CD4-positive, alpha-beta T cell treated with Interleukin-15 for 4 hours (primary cell): Measurements from ENCODE around the gene CADM4.

Experiments
- DNase-seq: peaks from one replicate; pipeline ENCODE4 v3.0.0-alpha.2; 2020; ENCODE audit warnings: low spot score

CADM4 gene

DNA sequence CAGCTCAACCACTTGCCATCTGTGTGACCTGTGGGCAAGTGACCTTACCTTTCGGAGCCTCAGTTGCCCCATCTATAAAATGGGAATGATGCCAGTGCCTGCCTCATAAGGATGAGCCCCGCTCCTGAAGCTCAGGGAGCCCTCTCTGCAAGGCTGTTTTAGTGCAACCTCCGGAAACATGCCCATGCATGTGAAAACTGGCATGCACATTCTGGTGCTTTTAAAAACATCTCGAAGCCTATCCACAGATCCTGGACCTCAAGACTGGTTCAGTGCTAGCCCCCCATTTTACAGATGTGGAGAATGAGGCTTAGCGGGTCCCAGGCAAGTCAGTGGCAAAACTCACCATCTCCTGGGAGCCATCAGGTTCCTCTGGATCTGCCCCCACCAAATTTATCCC, 5.6 kb downstream of the CADM4 start:
- no peak for DNase-seq

DNA sequence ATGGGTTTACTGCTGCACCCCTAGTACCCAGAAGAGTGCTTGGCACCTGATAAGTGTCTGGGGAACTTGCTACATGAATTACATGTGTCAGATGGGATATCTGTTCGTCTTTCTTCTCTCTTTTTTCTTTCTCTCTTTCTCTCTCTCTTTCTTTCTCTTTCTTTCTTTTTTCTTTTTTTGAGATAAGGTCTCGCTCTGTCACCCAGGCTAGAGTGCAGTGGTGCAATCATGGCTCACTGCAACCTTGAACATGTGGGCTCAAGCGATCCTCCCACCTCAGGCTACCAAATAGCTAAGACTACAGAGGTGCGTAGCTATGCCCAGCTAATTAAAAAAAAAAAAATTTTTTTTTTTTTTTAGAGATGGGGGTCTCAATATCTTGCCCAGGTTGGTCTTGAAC, 6.1 kb downstream of the CADM4 start:
- DNase-seq = no peak

DNA sequence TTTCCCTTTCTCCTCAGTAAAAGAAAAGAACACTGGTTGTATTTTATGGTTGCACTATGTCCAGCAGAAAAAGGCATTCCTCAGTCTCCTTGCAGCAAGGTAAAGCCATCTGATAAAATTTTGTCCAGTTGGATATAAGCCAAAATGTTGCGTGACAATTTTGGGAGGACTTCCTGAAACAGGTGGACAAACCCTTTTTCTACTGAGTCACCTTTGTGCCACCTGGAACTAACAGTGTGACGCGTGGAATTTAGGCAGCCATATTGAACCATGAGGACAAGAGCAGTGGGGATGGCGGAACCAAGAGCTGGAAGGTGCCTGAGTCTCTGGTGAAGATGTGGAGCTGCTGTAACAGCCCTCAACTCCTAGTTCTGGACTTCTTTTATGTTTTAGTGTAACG, 8.2 kb downstream of the CADM4 start:
- no peak for DNase-seq

DNA sequence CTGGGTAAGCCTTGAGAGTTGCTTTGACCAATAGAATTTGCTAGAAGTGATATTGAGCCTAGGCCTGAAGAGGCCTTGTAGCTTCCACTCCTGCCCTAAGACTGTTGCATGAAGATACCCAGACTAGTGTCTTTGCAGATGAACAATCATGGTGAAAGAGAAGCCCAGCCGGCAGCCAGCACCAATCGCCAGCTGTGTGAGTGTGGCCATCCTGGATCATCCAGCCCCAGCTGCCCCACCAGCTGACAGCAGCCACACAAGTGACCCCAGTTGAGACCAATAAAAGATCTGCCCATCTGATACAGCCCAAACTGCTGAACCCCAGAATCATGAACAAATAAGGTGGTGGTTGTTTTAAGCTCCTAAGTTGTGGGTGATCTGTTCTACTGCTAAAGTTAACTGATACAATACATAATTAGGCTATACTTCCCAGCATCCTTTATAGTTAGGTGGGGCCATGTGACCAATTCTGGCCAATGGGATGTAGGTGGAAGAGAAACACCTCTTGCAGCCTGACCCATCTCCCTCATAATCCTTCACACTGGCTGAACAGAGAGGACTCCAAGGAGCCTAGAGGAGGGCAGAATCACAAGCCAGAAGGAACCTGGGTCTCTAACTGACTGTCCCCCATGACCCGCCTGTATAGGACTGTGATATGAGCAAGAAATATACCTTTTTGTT, 10.9 kb downstream of the CADM4 start:
- no peak for DNase-seq

- no peak for DNase-seq
Observed at GRCh38 chr19:43626838-43627237, 12.8 kb downstream of the CADM4 start.

- DNase-seq = no peak
Observed at GRCh38 chr19:43625918-43626579, 13.6 kb downstream of the CADM4 start.

GRCh38 chr19:43624933-43625332, 14.7 kb downstream of the CADM4 start:
- peak; percentile 84 for DNase-seq

DNA sequence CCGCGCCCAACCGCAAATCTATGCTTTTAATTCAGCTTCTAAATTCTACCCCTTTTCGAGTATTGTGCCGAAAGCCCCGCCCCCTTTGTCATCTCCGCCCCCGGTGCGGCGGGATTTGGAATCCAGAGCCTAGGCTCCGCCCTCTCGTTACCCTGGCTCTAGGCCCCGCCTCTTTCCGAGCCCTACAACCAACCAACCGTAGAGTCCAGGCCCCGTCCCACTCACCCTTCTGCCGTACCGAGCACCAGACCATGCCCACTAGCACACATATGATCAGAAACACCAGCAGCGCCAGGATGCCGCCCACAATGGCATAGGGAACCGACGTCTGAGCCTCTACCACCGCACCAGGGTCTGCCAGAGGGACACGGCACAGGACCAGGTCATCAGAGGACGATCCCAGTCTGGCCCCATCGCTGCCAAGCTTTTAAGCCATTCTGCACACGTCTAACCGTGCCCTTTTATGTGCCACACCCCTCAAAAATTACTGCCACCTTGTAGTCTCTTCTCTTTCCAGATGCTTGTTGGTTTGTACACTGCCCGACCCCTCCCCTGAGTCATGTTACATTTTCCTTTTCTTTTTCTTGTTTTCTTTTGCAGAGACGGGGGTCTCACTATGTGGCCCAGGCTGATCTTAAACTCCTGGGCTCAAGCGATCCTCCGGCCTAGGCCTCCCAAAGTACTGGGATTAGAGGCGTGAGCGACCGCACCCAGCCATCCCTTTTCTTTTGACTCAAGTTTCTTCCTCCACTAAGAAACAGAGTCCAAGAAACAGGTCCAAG, 15.6 kb downstream of the CADM4 start:
- DNase-seq = no peak

DNA sequence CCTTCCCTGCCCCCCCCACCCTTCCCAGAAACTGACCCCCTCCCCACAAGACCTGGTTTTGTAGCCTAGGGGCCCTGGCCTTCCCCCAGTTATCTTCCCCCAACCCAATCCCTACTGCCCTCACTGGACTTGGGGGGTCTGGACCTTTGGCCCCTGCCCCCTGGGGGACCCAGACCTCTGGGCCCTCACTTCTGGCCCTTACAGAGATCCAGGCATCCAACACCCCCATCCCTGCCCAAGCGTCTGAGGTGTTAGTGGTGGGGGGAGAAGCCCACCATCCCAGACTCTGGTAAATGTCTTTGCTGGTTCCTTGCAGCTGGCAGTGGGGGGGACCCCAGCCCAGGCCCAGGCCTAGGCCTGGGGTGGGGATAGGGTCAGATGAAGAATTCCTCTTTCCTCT, 16.7 kb downstream of the CADM4 start:
- DNase-seq = no peak

DNA sequence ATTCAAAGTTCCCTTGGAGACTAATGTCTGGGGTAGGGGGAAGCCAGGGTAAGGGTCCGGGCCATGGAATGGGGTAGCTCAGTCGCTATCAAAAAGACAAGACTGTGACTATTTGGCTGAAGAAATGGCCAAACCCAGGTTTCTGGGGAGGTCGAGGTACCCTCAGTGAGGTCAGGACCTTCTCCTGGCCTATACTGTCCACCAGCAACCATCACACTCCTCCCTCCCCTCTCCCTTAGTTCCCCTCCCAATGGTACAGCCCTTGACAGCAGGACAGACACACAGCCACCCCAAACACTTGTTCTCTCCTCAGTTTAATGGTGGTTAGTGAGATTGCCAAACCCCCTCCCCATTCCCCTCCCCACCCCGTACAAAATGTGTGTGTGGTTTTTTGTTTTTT, 17.6 kb downstream of the CADM4 start:
- no peak for DNase-seq

- DNase-seq = no peak
Observed at GRCh38 chr19:43620061-43621001, 19.3 kb downstream of the CADM4 start.

DNA sequence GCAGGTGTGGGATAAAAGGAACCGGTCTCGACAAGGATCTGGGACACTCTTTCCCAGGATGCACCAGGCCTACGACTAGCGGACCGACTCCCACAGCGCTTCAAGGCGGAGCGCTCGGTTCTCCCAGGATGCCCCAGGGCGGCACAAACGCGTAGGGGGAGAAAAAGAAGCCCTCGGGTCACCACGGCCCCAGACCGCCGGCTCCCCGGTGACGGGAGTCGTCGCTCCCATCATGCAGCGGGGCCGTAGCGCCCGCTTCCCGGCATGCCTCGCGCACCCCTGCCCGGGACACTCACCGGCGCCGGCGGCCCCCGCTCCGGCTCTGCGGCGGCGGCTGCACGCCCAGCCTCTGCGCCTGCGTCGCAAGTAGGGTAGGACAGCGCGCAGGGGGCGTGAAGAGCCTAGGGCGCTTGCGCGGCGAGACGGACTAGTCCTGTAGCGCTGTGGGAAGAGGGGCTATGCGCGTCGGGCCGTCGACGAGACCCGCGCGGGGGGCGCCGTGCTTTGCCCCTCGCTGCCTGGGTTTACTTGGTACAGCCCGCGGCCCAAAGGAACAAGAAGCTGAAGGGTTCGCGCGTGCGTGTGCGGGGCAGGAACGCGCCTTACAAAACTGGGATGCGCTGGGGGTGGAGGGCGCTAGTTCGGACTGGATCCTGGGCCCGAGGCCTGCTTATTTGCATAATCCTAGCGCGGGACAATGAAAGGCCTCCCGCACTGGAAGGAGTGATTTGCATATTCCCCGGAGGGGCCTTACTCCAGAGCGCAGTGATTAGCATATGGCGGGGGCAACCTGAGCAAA, 20.2 kb downstream of the CADM4 start, which contains the start of gene ZNF428:
ZNF428 (minus strand) TSS at position 368 of the 799 bp plus-strand sequence. CDS start 5,325 bp downstream, outside the sequence.
- peak; percentile 87 for DNase-seq

- DNase-seq = peak; percentile 27
Observed at GRCh38 chr19:43618921-43619261, 20.8 kb downstream of the CADM4 start.

- no peak for DNase-seq
Observed at GRCh38 chr19:43616954-43617353, 22.7 kb downstream of the CADM4 start.

DNA sequence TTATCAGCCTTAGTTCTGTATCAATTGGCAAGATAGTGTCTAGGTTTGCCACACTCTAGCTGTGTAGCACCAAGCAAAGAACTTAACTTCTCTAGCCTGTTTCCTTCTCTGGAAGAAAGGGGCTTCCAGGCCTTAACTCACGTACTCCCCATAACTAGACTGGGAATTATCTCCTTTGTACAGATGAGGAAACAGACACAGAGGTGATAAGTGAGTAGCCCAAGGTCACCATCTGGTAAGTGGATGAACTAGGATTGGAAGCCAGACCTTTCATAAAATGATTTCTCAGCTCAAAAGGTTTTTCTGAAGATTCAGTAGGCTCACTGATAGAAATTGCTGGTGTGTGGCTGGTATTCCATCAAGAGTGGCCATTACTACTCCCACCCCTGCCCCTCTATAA, 23.3 kb downstream of the CADM4 start:
- no peak for DNase-seq

DNA sequence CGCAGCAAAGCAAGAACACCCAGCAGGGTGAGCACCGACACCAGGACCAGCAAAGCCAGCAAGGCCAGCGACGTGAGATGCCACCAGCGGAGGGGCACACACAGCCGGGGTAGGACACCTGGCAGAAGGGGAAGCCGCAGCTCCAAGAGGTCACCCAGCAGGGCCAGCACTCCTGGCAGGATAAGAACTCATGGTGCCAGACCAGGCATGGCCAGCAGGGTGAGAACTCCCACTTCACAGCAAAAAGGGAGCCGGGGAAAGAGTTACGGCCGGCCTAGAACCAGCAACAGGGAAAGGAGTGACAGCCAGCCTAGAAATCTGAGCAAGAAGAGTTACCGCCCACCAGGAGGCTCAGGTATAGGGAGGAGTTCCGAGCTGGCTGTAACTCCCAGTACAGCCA, 27.3 kb downstream of the CADM4 start:
- DNase-seq = no peak

GRCh38 chr19:43611788-43612187, 27.9 kb downstream of the CADM4 start, which contains the start of gene SRRM5:
Gene SRRM5, plus strand, starts transcription at chr19:43612088. Its CDS starts 34 bp downstream, at chr19:43612122.
- DNase-seq = no peak

- no peak for DNase-seq
Observed at GRCh38 chr19:43610493-43610892, 29.2 kb downstream of the CADM4 start.

DNA sequence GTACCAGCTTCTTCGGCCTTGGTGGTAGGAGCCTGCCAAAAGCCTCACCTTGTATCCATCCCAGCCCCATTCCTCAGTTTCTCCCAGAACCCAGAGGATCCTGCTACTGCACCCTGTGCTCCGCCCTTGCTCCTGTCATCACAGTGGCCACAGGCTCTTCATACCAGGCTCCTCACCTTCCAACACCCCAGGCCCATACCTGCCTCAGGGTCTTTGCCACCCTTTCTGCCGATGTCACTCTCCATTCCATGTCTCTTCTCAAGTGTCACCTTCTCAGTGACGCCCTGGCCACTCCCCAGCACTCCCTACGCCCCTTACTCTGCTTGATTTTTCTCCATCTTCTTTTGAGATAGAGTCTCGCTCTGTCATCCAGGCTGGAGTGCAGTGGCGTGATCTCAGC, 29.8 kb downstream of the CADM4 start:
- no peak for DNase-seq

DNA sequence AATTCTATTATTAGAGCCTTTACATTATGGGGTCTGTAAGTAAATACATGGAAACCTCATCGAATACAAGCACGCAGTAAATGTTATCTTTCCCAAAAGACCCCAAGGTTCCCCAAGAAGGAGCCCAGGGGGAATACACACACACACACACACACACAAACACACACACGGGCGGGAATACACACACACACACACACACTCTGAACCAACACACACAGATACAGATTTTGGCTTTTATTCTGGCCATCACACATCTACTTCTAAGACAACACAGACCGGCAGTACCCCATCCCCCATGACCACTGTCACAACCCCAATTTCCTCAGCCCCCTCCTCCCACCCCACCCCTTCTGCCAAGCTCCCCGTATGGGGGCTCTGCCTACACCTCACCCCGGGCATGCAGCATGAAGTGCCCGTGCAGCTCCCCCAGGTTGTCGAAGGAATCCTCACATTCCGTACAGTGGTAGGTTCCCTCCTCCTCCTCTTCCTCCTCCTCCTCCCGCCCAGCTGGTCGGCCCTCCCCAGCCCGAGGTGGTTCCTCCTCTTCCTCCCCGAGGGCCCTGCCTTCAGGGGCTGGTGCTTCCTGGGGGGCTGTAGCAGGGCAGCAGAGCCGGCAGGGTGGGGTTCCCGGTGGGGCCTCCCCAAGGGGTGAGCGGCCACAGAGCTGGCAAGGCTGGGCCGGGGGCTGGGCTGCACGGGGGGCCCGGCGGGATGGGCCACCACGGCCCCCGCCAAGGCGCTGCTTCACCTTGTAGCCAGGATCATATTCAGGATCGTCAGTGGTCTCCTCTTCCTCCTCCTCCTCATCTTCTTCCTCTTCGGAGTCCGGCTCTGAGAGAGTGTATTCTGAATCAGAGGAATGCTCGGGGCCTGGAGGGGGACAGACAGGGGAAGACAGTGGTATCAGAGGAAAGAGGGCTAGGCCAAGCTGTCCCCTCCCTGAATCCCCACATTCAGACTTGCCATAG, 32.1 kb downstream of the CADM4 start:
- DNase-seq = no peak
